Measurements from ENCODE around the gene PEX12.
"Not testable (repeated sequence)": the region's sequence is repeated elsewhere in the genome, so short reads cannot be mapped to it uniquely, and the experiment has no call there.

The PEX12 gene

GRCh38 chr17:35529866-35530265 lies 48.5 kb downstream of the PEX12 start:
- H3K4me3 ChIP-seq (ENCODE audit: low read depth, low read length) = no peak overlapping the region
- TF ChIP-seq CTCF (conservative IDR thresholded peaks at IDR 0.05; ENCODE audit: low read depth, low read length) = no peak
- DNase-seq (ENCODE audit: low read depth) = no peak

GRCh38 chr17:35529326-35529725 lies 49.0 kb downstream of the PEX12 start:
- not testable (repeated sequence) for DNase-seq (ENCODE audit: low read depth); H3K4me3 ChIP-seq (ENCODE audit: low read depth, low read length)

All from choroid plexus epithelial cell (primary cell).